Natural killer cell (primary cell): Measurements from ENCODE around the gene UBE2L3. TPM values are rescaled to one million over a fixed set of nuclear protein-coding genes. Genes with fewer than 3 reads are reported as not detected.

Experiments
- ATAC-seq, 3 donors: fragments of 150-1000 bp in 2 of 3; fragments of 200-7000 bp in 1 of 3; cut with Tn5 transposase; 1 replicate in 1 of 3; 2 replicates in 2 of 3; pipeline ENCODE4 v1.10.0; 2021; ENCODE audit warnings: mild to moderate bottlenecking in 2 of 3, moderate library complexity in 2 of 3
- DNase-seq, 2 donors: peaks; one replicate each; pipeline versions ENCODE4 v3.0.0 to v3.0.0-alpha.2; 2013 to 2021; ENCODE audit warnings: mixed read lengths in 1 of 2
- H3K27ac ChIP-seq: one replicate; pipeline ENCODE4 v1.5.1; 2013; ENCODE audit warnings: mild to moderate bottlenecking, low read length
- H3K27me3 ChIP-seq: one replicate; pipeline ENCODE4 v1.6.1; 2013; ENCODE audit warnings: low read length; ENCODE audit not compliant: control insufficient read depth, insufficient read depth
- H3K36me3 ChIP-seq: one replicate; pipeline ENCODE4 v1.6.1; 2013; ENCODE audit warnings: low read length; ENCODE audit not compliant: control insufficient read depth, insufficient read depth
- H3K4me1 ChIP-seq: one replicate; pipeline ENCODE4 v1.6.1; 2013; ENCODE audit warnings: low read length; ENCODE audit not compliant: control insufficient read depth, insufficient read depth
- H3K4me3 ChIP-seq: one replicate; pipeline ENCODE4 v1.5.1; 2013; ENCODE audit warnings: low read length
- H3K9me3 ChIP-seq: one replicate; pipeline ENCODE4 v1.6.1; 2013; ENCODE audit warnings: low read length; ENCODE audit not compliant: control insufficient read depth, insufficient read depth
- H3K27ac Mint-ChIP-seq, 2 donors: one replicate each; pipeline ENCODE4 v1.8.0; 2022; ENCODE audit warnings: mild to moderate bottlenecking in 2 of 2, mixed read lengths in 2 of 2, moderate library complexity in 1 of 2
- H3K27me3 Mint-ChIP-seq, 2 donors: one replicate each; pipeline ENCODE4 v1.8.0; 2022; ENCODE audit warnings: low read depth in 2 of 2, mixed read lengths in 2 of 2
- H3K36me3 Mint-ChIP-seq: one replicate; pipeline ENCODE4 v1.8.0; 2022; ENCODE audit warnings: mixed read lengths
- H3K4me1 Mint-ChIP-seq, 2 donors: one replicate each; pipeline ENCODE4 v1.8.0; 2022; ENCODE audit warnings: mixed read lengths in 2 of 2
- H3K4me3 Mint-ChIP-seq: one replicate; pipeline ENCODE4 v1.8.0; 2022; ENCODE audit warnings: mild to moderate bottlenecking, moderate library complexity, mixed read lengths
- H3K9me3 Mint-ChIP-seq, 2 donors: one replicate each; pipeline ENCODE4 v1.8.0; 2022; ENCODE audit warnings: mixed read lengths in 2 of 2
- CTCF ChIP-seq: fragments of 200-600 bp; IDR thresholded peaks from one replicate; pipeline ENCODE4 v1.8.0; 2022; ENCODE audit warnings: antibody characterized with exemption
- WGBS: methylation state at CpG from one replicate; pipeline ENCODE4 v1.1.7; 2013; ENCODE audit warnings: missing lambda C conversion rate; ENCODE audit not compliant: insufficient coverage; 5-methylcytosine and 5-hydroxymethylcytosine counted together
- intact Hi-C: fragments of 100-400 bp; cut with micrococcal nuclease; formaldehyde crosslinking; loops from one replicate; pipeline ENCODE4 v1.14.2; 2022
- total RNA-seq, 4 donors: library from RNA; stranded (reverse); fragments of 120-200 nt in 1 of 4; gene quantifications; one replicate each; pipeline versions ENCODE4 v1.2.3 to v1.2.4, GENCODE V29; 2013 to 2022

UBE2L3 gene
- total RNA-seq, 3 donors from 2014 or later (not counting 1 experiment from before 2014, with no cell fraction given) = 30.7 to 39.8 (median 39.7) TPM

- ATAC-seq (no peak), DNase-seq (no peak)
- Mint-ChIP-seq H3K27ac (peak overlapping the region; percentile 49 to 71), H3K27me3 (no peaks in the 10 kb centered on the region), H3K9me3 (no peaks in the 10 kb centered on the region), H3K4me1 (peaks cover 61 to 69% of the 10 kb centered on the region in 2 donors), H3K4me3 (no peak overlapping the region), H3K36me3 (no peaks in the 10 kb centered on the region)
- Histone ChIP-seq H3K36me3 (peaks cover 20% of the 10 kb centered on the region), H3K27me3 (no peaks in the 10 kb centered on the region), H3K4me3 (no peak overlapping the region), H3K4me1 (peaks cover 44% of the 10 kb centered on the region), H3K9me3 (no peaks in the 10 kb centered on the region), H3K27ac (no peak overlapping the region)
- 94% methylated on average over 8 of the region's 8 CpGs for WGBS
- intact Hi-C loops = no loop called here
- no peak for TF ChIP-seq CTCF
These were observed 21.9 kb downstream of the UBE2L3 start for GRCh38 chr22:21589396-21589795.

- H3K9me3 Mint-ChIP-seq = no peaks in the 10 kb centered on the region
- H3K27me3 Mint-ChIP-seq = no peaks in the 10 kb centered on the region
- H3K27ac Mint-ChIP-seq = peak overlapping the region; percentile 60 to 80
- H3K36me3 Mint-ChIP-seq = no peaks in the 10 kb centered on the region
- DNase-seq = no peak
- H3K4me1 ChIP-seq = peaks cover 43% of the 10 kb centered on the region
- H3K4me3 ChIP-seq = no peak overlapping the region
- H3K27me3 ChIP-seq = no peaks in the 10 kb centered on the region
- intact Hi-C loops = no loop called here
- H3K27ac ChIP-seq = no peak overlapping the region
- peaks cover 25% of the 10 kb centered on the region for H3K36me3 ChIP-seq
- ATAC-seq = no peak
- peaks cover 68 to 70% of the 10 kb centered on the region in 2 donors for H3K4me1 Mint-ChIP-seq
- H3K4me3 Mint-ChIP-seq = no peak overlapping the region
- H3K9me3 ChIP-seq = no peaks in the 10 kb centered on the region
- 81% methylated on average over 9 of the region's 9 CpGs for WGBS
- no peak for TF ChIP-seq CTCF
These were observed 23.5 kb downstream of the UBE2L3 start for GRCh38 chr22:21590809-21591641.

- H3K4me3 Mint-ChIP-seq = no peak overlapping the region
- no peaks in the 10 kb centered on the region for H3K27me3 Mint-ChIP-seq
- H3K27ac Mint-ChIP-seq = peak overlapping the region; percentile 60 to 80
- intact Hi-C loops = no loop called here
- H3K36me3 ChIP-seq = peaks cover 25% of the 10 kb centered on the region
- peaks cover 68 to 70% of the 10 kb centered on the region in 2 donors for H3K4me1 Mint-ChIP-seq
- no peaks in the 10 kb centered on the region for H3K9me3 Mint-ChIP-seq
- ATAC-seq (no peak), DNase-seq (no peak)
- H3K9me3 ChIP-seq = no peaks in the 10 kb centered on the region
- no peak overlapping the region for H3K4me3 ChIP-seq
- H3K27me3 ChIP-seq = no peaks in the 10 kb centered on the region
- H3K27ac ChIP-seq = no peak overlapping the region
- no peaks in the 10 kb centered on the region for H3K36me3 Mint-ChIP-seq
- no peak for TF ChIP-seq CTCF
- peaks cover 42% of the 10 kb centered on the region for H3K4me1 ChIP-seq
- WGBS = 67% methylated on average over 9 of the region's 9 CpGs
These were observed 24.2 kb downstream of the UBE2L3 start for GRCh38 chr22:21591695-21592094.
